GM11168 (cell line): ENCODE results near the gene PARP15.

ENCODE experiments used
- in situ Hi-C: fragments of 300-500 bp; cut with MboI; formaldehyde crosslinking; loops from one replicate; pipeline ENCODE4 v1.12.0; 2022; ENCODE audit warnings: low sequenced_read_pairs; ENCODE audit not compliant: unreplicated experiment

The PARP15 gene

DNA sequence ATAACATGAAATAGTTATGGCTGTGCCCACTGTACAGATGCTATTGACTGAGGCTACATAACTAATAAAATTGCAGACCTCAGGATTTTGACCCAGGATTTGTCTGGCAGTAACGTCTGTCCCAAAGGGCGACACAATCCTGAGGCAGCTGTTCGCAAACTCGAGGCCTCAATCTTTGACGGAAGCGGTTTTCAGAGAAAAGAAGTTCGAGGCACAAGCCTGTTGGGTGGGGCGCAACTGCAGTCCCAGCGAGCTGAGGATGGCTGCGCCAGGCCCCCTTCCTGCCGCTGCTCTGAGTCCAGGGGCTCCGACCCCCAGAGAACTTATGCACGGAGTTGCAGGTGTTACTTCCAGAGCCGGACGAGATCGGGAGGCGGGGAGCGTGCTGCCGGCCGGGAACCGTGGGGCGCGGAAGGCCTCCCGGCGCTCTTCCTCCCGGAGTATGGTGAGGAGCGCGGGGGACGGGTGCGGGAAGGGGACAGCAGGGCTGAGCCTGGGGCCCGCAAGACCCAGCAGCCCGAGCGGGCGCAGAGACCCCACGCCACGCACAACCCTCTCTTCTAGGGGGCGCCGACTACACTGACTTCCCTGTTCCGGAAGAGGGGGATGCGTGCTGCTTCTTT lies at the start of gene PARP15:
PARP15 (plus strand) TSS at position 242 of the 623 bp plus-strand sequence; CDS start at position 260, 18 bp downstream.
- in situ Hi-C loops = no loop called here

DNA sequence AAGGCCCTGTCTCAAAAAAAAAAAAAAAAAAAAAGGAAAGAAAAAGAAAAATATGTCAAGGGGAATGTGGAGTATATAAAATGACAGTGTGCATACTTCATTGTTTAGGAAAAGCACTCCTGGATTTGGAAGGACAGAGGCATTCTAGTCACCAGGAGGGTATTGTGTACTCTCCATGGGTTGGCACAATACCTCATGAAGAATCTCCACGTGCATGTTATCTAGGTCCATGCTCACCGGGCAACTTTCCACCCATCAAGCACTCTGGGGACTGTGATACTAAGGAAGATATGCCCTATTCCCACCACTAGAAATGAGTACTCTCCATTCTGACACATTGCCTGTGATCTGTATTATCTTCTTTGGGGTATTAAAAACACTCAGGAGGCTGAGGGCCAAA lies 47.3 kb upstream of the PARP15 start:
- in situ Hi-C loops = no loop called here

- in situ Hi-C loops = no loop called here
These were observed 44.0 kb upstream of the PARP15 start for GRCh38 chr3:122533480-122533879.

DNA sequence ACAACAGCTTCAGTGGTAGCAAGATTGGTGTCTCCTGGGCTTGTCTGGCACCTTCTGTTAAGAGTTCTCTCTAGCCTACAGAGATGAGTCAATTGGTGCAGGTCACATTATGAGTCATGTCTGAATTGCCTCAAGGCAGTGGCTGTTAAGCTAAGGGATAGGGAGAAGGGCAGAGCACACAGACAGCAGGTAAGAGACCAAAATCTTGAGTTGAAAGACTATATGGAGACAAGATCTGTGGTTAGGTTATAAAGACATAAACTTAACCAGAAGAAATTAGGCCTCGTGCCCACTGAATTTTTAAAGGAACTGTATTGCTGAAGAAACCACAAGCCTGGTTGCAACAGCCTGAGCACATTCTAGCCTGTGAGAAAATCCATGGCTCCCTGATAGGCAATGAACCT lies 43.5 kb upstream of the PARP15 start:
- in situ Hi-C loops = no loop called here

GRCh38 chr3:122535964-122536631 lies 41.4 kb upstream of the PARP15 start:
- in situ Hi-C loops = no loop called here

DNA sequence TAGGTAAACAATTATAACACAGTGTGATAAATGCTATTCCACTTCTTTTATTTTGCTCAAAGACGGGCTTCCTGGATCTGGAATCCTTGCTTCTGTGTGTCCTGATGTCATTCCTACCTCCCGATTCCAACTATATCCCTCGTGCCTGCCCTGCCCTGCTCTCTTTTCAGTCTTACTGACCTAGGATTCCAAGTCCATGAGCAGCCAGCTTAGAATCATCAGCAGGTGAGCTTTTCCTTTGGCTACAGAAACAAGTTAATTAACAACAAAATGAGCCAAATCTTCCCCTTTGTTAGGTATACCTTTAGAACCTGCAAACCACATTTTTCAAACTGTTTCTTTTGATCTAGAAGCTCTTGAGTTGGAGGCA lies 40.8 kb upstream of the PARP15 start:
- in situ Hi-C loops = no loop called here

DNA sequence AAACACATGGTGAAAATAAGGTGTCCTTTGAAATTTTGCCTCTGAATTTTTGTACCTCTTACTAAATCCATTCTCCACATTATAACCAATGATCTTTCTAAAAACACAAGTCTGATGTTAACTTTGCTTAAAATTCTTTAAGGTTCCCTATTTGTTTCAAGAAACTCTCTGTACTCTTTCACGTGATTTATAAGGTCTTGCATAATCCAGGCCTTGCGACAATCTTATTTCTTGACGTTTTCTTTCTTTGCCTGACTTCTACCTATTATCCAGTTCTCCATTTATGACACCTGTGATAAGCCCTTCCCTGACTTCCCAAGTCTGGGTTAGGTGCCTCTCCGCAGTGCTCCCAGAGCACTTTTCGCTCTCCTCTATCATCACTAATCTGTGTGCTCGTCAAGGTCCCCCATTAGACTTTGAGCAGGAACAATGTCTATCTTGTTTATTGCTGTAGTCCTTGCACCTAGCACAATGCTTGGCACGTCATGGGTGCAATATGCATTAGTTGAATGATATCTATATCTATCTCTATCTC lies 38.4 kb upstream of the PARP15 start:
- in situ Hi-C loops = no loop called here

GRCh38 chr3:122546151-122546550 lies 31.3 kb upstream of the PARP15 start:
- in situ Hi-C loops = no loop called here

GRCh38 chr3:122548076-122548475 lies 29.4 kb upstream of the PARP15 start:
- in situ Hi-C loops = no loop called here

DNA sequence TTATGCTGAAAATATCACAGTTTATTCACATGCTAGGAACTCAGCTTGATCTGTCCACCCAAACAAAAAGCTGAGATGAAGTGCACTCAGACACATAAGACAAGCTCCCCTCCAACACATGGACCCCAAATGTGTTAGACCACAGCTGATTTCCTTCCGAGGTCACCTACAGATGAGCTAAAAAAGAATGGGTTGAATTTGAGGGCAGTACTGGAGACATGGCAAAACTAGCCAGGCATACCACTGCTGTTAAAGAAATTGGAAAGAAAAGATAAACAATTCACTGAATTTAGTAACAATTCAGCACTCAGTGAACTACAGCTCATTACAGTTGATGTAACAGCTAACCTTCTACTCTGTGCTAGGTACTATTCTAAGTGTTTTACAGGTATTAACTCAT lies 28.8 kb upstream of the PARP15 start:
- in situ Hi-C loops = no loop called here

DNA sequence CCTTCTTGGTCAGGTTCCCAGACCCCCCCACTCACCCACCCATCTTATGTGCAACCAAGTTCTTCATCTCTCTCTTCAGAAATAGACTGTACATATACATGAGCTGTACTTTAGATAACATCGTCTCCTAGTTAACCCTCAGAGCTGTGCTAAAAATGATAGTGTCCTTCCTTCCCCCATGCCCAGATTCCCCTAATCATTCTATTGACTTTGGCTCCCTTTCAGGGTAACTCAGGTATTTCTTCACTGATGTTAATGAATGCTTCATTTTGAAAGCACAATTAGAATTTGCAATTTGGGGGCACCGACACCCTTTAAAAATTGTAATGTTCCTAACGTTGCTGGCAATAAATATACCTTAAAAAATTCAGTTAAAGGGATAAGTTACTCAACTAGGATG lies 24.3 kb upstream of the PARP15 start:
- in situ Hi-C loops = no loop called here

GRCh38 chr3:122555275-122556071 lies 22.0 kb upstream of the PARP15 start:
- in situ Hi-C loops = loop anchor here (5.0 kb wide), 1 partner anchor 33 kb away; no protein-coding TSS in a partner anchor

GRCh38 chr3:122557356-122557755 lies 20.1 kb upstream of the PARP15 start:
- in situ Hi-C loops = loop anchor here (5.0 kb wide), 1 partner anchor 35 kb away; no protein-coding TSS in a partner anchor

- in situ Hi-C loops = loop anchor here (5.0 kb wide), 1 partner anchor 36 kb away; no protein-coding TSS in a partner anchor
These were observed 18.8 kb upstream of the PARP15 start for GRCh38 chr3:122558605-122559004.

DNA sequence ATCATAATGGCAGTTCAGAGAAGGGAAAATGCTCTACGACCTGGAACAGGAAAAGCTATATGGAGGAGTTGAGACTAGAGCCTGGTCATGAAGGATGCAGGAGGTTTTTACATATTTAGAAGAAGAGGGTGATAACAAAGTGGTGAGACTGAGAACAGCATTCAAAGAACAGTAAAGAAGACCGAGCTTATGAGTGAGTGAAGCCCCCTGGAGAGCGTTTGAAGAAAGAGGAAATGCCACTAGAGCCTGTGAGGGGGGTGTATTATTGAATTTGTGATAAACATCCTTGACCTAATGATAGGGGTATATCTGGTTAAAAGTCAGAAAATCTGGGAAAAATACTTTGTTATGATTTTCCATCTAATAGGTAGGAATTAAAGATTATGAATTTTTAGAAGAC lies 17.5 kb upstream of the PARP15 start:
- in situ Hi-C loops = loop anchor here (5.0 kb wide), 1 partner anchor 38 kb away; no protein-coding TSS in a partner anchor

DNA sequence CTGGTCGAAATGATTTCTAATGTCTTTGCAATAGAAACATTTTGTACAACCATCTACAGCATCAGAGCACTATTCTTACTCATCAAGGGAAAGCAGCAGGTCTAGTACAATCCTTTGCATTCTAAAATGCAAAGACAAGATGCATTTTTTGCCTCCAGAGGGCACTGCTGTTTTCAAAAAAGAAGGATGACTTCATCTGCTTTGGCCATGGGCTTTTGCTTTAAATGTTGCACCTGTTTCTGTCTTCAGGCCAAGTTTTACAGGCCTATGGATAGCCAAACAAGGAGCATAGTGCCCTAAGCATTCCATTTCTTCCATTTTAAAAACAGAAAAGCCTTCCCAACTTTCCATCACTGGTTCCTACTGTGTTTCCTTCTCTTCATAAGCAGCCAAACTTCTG lies 16.8 kb upstream of the PARP15 start:
- in situ Hi-C loops = no loop called here

DNA sequence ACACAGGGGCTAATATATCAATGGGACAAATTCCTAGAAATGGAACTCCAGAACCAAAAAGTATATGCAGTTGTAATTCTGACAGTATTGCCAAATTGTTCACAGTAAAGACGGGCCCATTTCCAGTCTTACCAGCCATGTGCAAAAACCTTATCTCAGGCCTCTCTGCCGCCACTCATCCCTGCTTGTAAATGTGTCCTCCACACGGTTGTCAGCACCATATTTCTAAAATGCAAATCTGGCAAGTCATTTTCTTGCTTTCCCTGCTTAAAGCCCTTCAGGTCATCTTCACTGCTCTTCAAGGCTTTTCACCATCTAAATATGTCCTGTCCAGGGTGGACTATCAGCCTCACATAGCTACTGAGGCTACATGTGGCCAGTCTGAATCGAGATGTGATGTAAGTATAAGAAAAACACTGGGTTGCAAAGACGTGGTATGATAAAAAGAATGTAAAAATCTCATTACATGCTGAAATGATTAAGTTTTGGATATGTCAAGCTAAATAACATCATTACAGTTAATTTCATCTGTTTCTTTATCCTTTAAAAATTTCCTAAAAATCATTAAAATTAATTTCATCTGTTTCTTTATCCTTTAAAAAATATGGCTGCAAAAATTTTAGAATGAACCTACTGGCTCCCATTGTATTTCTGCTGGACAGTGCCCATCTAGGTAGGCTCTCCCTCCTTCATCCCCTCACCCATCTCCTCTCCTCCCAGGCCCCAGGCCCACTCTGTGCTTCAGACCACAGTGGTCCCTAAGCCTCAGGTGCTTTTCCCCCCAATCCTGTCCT lies 14.3 kb upstream of the PARP15 start:
- in situ Hi-C loops = no loop called here

DNA sequence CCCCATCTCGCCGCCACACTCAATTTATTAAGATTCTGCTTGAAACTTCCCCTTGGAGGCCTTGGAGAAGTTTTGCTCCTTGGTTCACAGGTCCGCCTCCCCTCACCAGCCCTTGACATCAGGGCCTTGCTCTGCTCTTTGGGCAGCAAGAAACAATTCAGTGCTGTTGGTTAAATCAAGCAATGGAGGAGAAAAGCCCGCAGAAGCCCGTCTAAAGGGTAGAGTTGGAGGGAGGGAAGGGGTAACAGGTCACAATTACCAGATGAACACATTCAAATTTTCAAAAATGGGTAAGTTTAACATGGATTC lies 13.8 kb upstream of the PARP15 start:
- in situ Hi-C loops = no loop called here

GRCh38 chr3:122564155-122564912 lies 13.1 kb upstream of the PARP15 start, which contains the start of the genes DTX3L and PARP9:
TSS of gene DTX3L (plus strand) at chr3:122564338. CDS start at chr3:122564427, 89 bp downstream.
TSS of gene PARP9 (minus strand) at chr3:122564300. CDS start at chr3:122559620, 4,680 bp downstream.
- in situ Hi-C loops = no loop called here
